H1 (cell line): Measurements from ENCODE around the gene FAM209A. TPM values are rescaled to one million over a fixed set of nuclear protein-coding genes. Genes with fewer than 3 reads are reported as not detected.

ENCODE experiments used
- CTCF ChIA-PET: fragments of 300-600 bp; sonication (Branson Sonifier 250); formaldehyde crosslinking; loops from one replicate; lab custom pipeline; 2021; ENCODE audit not compliant: partially characterized antibody; lab: Charles Lee
- POLR2A ChIA-PET: fragments of 300-600 bp; sonication (Branson Sonifier 250); formaldehyde crosslinking; loops from one replicate; lab custom pipeline; 2021; ENCODE audit warnings: inconsistent platforms; ENCODE audit not compliant: partially characterized antibody; lab: Charles Lee
- DNase-seq, 2 experiments: peaks; one replicate each; pipeline versions ENCODE4 v3.0.0 to v3.0.0-alpha.2; 2010 to 2022; ENCODE audit warnings: low spot score in 2 of 2, low read depth in 1 of 2, mixed read lengths in 1 of 2
- FAIRE-seq: peaks from 2 replicates; lab custom pipeline; 2011; peaks lifted over from hg19 to GRCh38; lab: Jason Lieb, UNC
- H2AFZ ChIP-seq: 2 replicates; pipeline ENCODE4 v1.8.1; 2012; ENCODE audit warnings: low read length, inconsistent platforms
- H2AK5ac ChIP-seq: 2 replicates; pipeline ENCODE4 v1.6.1; 2013; ENCODE audit warnings: low read depth, low read length
- H2BK120ac ChIP-seq: replicated peaks from 2 replicates; pipeline ENCODE3; 2013; ENCODE audit warnings: low read depth, low read length, inconsistent platforms
- H2BK12ac ChIP-seq: 2 replicates; pipeline ENCODE4 v1.6.1; 2013; ENCODE audit warnings: low read depth, low read length
- H2BK15ac ChIP-seq: 2 replicates; pipeline ENCODE4 v1.6.1; 2013; ENCODE audit warnings: low read length
- H2BK20ac ChIP-seq: 2 replicates; pipeline ENCODE4 v1.6.1; 2013; ENCODE audit warnings: low read length
- H2BK5ac ChIP-seq: 2 replicates; pipeline ENCODE4 v1.6.1; 2013; ENCODE audit warnings: low read depth, low read length
- H3K14ac ChIP-seq: 2 replicates; pipeline ENCODE4 v1.6.1; 2013; ENCODE audit warnings: inconsistent platforms; ENCODE audit not compliant: insufficient read length
- H3K18ac ChIP-seq: 2 replicates; pipeline ENCODE4 v1.6.1; 2013; ENCODE audit warnings: low read length; ENCODE audit errors: extremely low read depth
- H3K23ac ChIP-seq: 2 replicates; pipeline ENCODE4 v1.6.1; 2013; ENCODE audit warnings: inconsistent platforms; ENCODE audit not compliant: insufficient read length
- H3K23me2 ChIP-seq: 2 replicates; pipeline ENCODE4 v1.6.1; 2013; ENCODE audit warnings: low read depth, low read length
- H3K27ac ChIP-seq: 2 replicates; pipeline ENCODE4 v1.6.1; 2011; ENCODE audit warnings: low read depth, low read length, inconsistent platforms
- H3K27me3 ChIP-seq, 4 experiments: replicated peaks in 1 of 4; 1 replicate in 1 of 4; 2 replicates in 3 of 4; pipeline versions ENCODE4 v1.6.1 to v1.8.1; 2011 to 2013; ENCODE audit warnings: low read length in 3 of 4, mild to moderate bottlenecking in 3 of 4, inconsistent platforms in 2 of 4, mixed read lengths in 2 of 4, moderate library complexity in 1 of 4; ENCODE audit not compliant: control insufficient read depth in 3 of 4, insufficient read depth in 3 of 4; ENCODE audit errors: extremely low read depth in 1 of 4
- H3K36me3 ChIP-seq, 4 experiments: 2 replicates each; pipeline versions ENCODE4 v1.6.1 to v1.8.1; 2011 to 2013; ENCODE audit warnings: mild to moderate bottlenecking in 4 of 4, low read length in 3 of 4, moderate library complexity in 2 of 4, control low read depth in 1 of 4, inconsistent platforms in 1 of 4; ENCODE audit not compliant: insufficient read depth in 4 of 4, control insufficient read depth in 2 of 4
- H3K4ac ChIP-seq: replicated peaks from 2 replicates; pipeline ENCODE3; 2013; ENCODE audit warnings: low read length, low read depth, mixed read lengths, inconsistent platforms; ENCODE audit not compliant: insufficient read length
- H3K4me1 ChIP-seq, 4 experiments: replicated peaks in 1 of 4; 1 replicate in 1 of 4; 2 replicates in 3 of 4; pipeline versions ENCODE4 v1.6.1 to v1.8.1; 2011 to 2013; ENCODE audit warnings: low read length in 3 of 4, inconsistent platforms in 2 of 4, mixed read lengths in 1 of 4; ENCODE audit not compliant: insufficient read depth in 4 of 4, control insufficient read depth in 3 of 4
- H3K4me2 ChIP-seq, 2 experiments: 2 replicates each; pipeline versions ENCODE4 v1.6.1 to v1.8.1; 2011 to 2013; ENCODE audit warnings: low read depth in 2 of 2, low read length in 2 of 2, control low read depth in 1 of 2, inconsistent platforms in 1 of 2, mild to moderate bottlenecking in 1 of 2; ENCODE audit not compliant: insufficient read depth in 1 of 2
- H3K4me3 ChIP-seq, 4 experiments: fragments of 200-600, 300-600 bp in 1 of 4; sonication (generic), shearing (Covaris generic), sonication (Bioruptor Twin) in 1 of 4; 2 replicates each; pipeline versions ENCODE4 v1.5.1 to v1.8.1; 2011 to 2016; ENCODE audit warnings: low read length in 4 of 4, low read depth in 3 of 4, control low read depth in 2 of 4, inconsistent platforms in 2 of 4, mild to moderate bottlenecking in 2 of 4, mixed read lengths in 1 of 4, moderate library complexity in 1 of 4; ENCODE audit not compliant: insufficient read depth in 2 of 4; ENCODE audit errors: extremely low read depth in 1 of 4
- H3K56ac ChIP-seq: replicated peaks from 2 replicates; pipeline ENCODE3; 2013; ENCODE audit warnings: low read depth, mild to moderate bottlenecking, mixed read lengths, low read length, inconsistent platforms; ENCODE audit not compliant: insufficient read length
- H3K79me1 ChIP-seq: 2 replicates; pipeline ENCODE4 v1.6.1; 2013; ENCODE audit warnings: low read depth, low read length, control low read depth
- H3K79me2 ChIP-seq, 2 experiments: 2 replicates each; pipeline versions ENCODE4 v1.6.1 to v1.8.1; 2012 to 2013; ENCODE audit warnings: low read length in 2 of 2, mild to moderate bottlenecking in 2 of 2, inconsistent platforms in 1 of 2; ENCODE audit not compliant: insufficient read depth in 2 of 2, control insufficient read depth in 1 of 2
- H3K9ac ChIP-seq, 4 experiments: replicated peaks in 1 of 4; 1 replicate in 1 of 4; 2 replicates in 3 of 4; pipeline versions ENCODE4 v1.6.1 to v1.8.1; 2011 to 2013; ENCODE audit warnings: low read depth in 3 of 4, low read length in 3 of 4, control low read depth in 2 of 4, mild to moderate bottlenecking in 2 of 4, moderate library complexity in 2 of 4, inconsistent platforms in 1 of 4; ENCODE audit errors: extremely low read depth in 1 of 4
- H3K9me3 ChIP-seq, 2 experiments: 2 replicates each; pipeline versions ENCODE4 v1.6.1 to v1.8.1; 2012 to 2013; ENCODE audit warnings: mild to moderate bottlenecking in 2 of 2, moderate library complexity in 2 of 2, control low read depth in 1 of 2, inconsistent platforms in 1 of 2, low read depth in 1 of 2, low read length in 1 of 2, mixed read lengths in 1 of 2; ENCODE audit not compliant: insufficient read depth in 2 of 2
- H4K20me1 ChIP-seq, 2 experiments: replicated peaks in 1 of 2; 2 replicates each; pipeline versions ENCODE3 to v1.8.1; 2011 to 2013; ENCODE audit warnings: inconsistent platforms in 2 of 2, low read length in 2 of 2, mild to moderate bottlenecking in 1 of 2; ENCODE audit not compliant: insufficient read depth in 2 of 2, control insufficient read depth in 1 of 2
- H4K5ac ChIP-seq: 2 replicates; pipeline ENCODE4 v1.6.1; 2013; ENCODE audit warnings: low read length, low read depth, mixed read lengths, inconsistent platforms; ENCODE audit not compliant: insufficient read length
- H4K8ac ChIP-seq: 2 replicates; pipeline ENCODE4 v1.8.0; 2013; ENCODE audit warnings: mild to moderate bottlenecking, moderate library complexity, low read length, inconsistent platforms; ENCODE audit not compliant: insufficient read depth; ENCODE audit errors: extremely low read depth
- H4K91ac ChIP-seq: replicated peaks from 2 replicates; pipeline ENCODE3; 2013; ENCODE audit warnings: low read length, mixed read lengths, inconsistent platforms; ENCODE audit not compliant: insufficient read length
- BACH1 ChIP-seq: IDR thresholded peaks from 2 replicates; pipeline ENCODE4 v1.6.1; 2012; ENCODE audit warnings: low read length, improper control_type of control experiment
- CBX5 ChIP-seq: fragments of 300-800, 300-1000 bp; sonication (generic); IDR thresholded peaks from 2 replicates; pipeline ENCODE4 v1.7.1; 2016; ENCODE audit warnings: antibody characterized with exemption, low read length, low read depth
- CEBPB ChIP-seq: IDR thresholded peaks from 2 replicates; pipeline ENCODE4 v1.6.1; 2012; ENCODE audit warnings: low read depth, low read length
- CREB1 ChIP-seq: IDR thresholded peaks from 2 replicates; pipeline ENCODE4 v1.6.1; 2012; ENCODE audit warnings: inconsistent platforms
- POLR2AphosphoS5 ChIP-seq: IDR thresholded peaks from 2 replicates; pipeline ENCODE4 v1.6.1; 2011; ENCODE audit warnings: low read depth, low read length
- RNF2 ChIP-seq: fragments of 200-900, 300-1000 bp; sonication (generic); IDR thresholded peaks from 2 replicates; pipeline ENCODE4 v1.7.1; 2016; ENCODE audit warnings: borderline replicate concordance, low read depth, mild to moderate bottlenecking, antibody characterized with exemption, low read length; ENCODE audit not compliant: poor library complexity, severe bottlenecking; ENCODE audit errors: missing control alignments
- SAP30 ChIP-seq: fragments of 300-600 bp; sonication (generic); IDR thresholded peaks from 2 replicates; pipeline ENCODE4 v1.7.1; 2012; ENCODE audit warnings: low read length, moderate library complexity, mild to moderate bottlenecking, inconsistent platforms; ENCODE audit not compliant: insufficient read depth, insufficient replicate concordance
- SIX5 ChIP-seq: IDR thresholded peaks from 2 replicates; pipeline ENCODE4 v1.6.1; 2011; ENCODE audit warnings: mild to moderate bottlenecking, low read depth, low read length
- USF2 ChIP-seq: IDR thresholded peaks from 2 replicates; pipeline ENCODE4 v1.6.1; 2011; ENCODE audit warnings: low read length, improper control_type of control experiment
- WGBS, 2 experiments: shearing (Covaris generic) in 1 of 2; methylation state at CpG; one replicate each; pipeline versions ENCODE4 v1.1.6 to v1.1.7; 2013 to 2015; ENCODE audit warnings: low lambda C conversion rate in 2 of 2, mixed read lengths in 2 of 2, inconsistent platforms in 1 of 2, low coverage in 1 of 2, missing lambda C conversion rate in 1 of 2; ENCODE audit not compliant: insufficient replicate concordance in 2 of 2, insufficient coverage in 1 of 2, insufficient read length in 1 of 2; ENCODE audit errors: extremely low coverage in 1 of 2, missing lambda C conversion rate in 1 of 2; 5-methylcytosine and 5-hydroxymethylcytosine counted together
- polyA plus RNA-seq, 7 experiments: library from polyadenylated mRNA; depleted of rRNA in 3 of 7; stranded (reverse) in 5 of 7; unstranded in 2 of 7; fragments of >200 nt in 5 of 7; fragments of 200-250 nt in 2 of 7; gene quantifications; 1 replicate in 5 of 7; 2 replicates in 1 of 7; 4 replicates in 1 of 7; pipeline versions ENCODE4 v1.2.1 to v1.2.3, GENCODE V29; 2011 to 2013; ENCODE audit warnings: missing spikeins in 2 of 7, mixed read lengths in 2 of 7
- total RNA-seq: library from RNA; stranded (reverse); fragmentation: NEBNext Ultra II Directional; extraction: Animal tissue kit (Norgen Biotek cat#: 25700); gene quantifications from 2 replicates; pipeline ENCODE4 v1.2.1, GENCODE V29; 2021

FAM209A gene
- total and polyA plus RNA-seq, 2 of the 8 experiments (the other 6 are each of a cell fraction or from before 2014, with no cell fraction given) = 0.15 TPM; not detected in 1

- H4K5ac ChIP-seq = no peak overlapping the region
- CTCF ChIA-PET = interaction anchor here (0.6 to 0.9 kb wide), 2 partner anchors 13 to 427 kb away, joined by 3 to 5 read pairs; no protein-coding TSS in a partner anchor
- POLR2A ChIA-PET = no interaction called here
- DNase-seq (no peak), FAIRE-seq (no peak)
- H2BK5ac ChIP-seq = no peak overlapping the region
- H3K4me3 ChIP-seq = no peak overlapping the region
- no peak overlapping the region for H3K4ac ChIP-seq
- no peak overlapping the region for H3K18ac ChIP-seq
- no peaks in the 10 kb centered on the region for H3K27me3 ChIP-seq
- H3K79me1 ChIP-seq = no peaks in the 10 kb centered on the region
- H3K9ac ChIP-seq = no peak overlapping the region
- H2BK120ac ChIP-seq = no peak overlapping the region
- H3K23ac ChIP-seq = no peak overlapping the region
- H2BK12ac ChIP-seq = no peak overlapping the region
- H2AFZ ChIP-seq = no peak overlapping the region
- H3K4me2 ChIP-seq = no peak overlapping the region
- no peak overlapping the region for H4K91ac ChIP-seq
- 93% methylated on average over 5 of the region's 5 CpGs; no CpG with 5 or more reads in 1 of the 2 experiments for WGBS, 2 experiments
- H3K14ac ChIP-seq = no peak overlapping the region
- TF ChIP-seq SAP30 (no peak), SIX5 (no peak), CEBPB (no peak), POLR2AphosphoS5 (no peak), USF2 (no peak), RNF2 (no peak), CBX5 (no peak), CREB1 (no peak), BACH1 (no peak)
- no peak overlapping the region for H3K56ac ChIP-seq
- no peak overlapping the region for H2BK20ac ChIP-seq
- H4K20me1 ChIP-seq = no peaks in the 10 kb centered on the region
- no peaks in the 10 kb centered on the region for H3K23me2 ChIP-seq
- peaks cover 6 to 16% of the 10 kb centered on the region in 2 experiments; a peak in 2 of 4 replicates for H3K9me3 ChIP-seq
- H4K8ac ChIP-seq = no peak overlapping the region
- no peaks in the 10 kb centered on the region for H3K79me2 ChIP-seq
- H2AK5ac ChIP-seq = no peak overlapping the region
- H3K4me1 ChIP-seq = no peaks in the 10 kb centered on the region
- H3K36me3 ChIP-seq = peaks cover 0 to 31% (median 23%) of the 10 kb centered on the region in 4 experiments; a peak in 6 of 8 replicates
- no peak overlapping the region for H2BK15ac ChIP-seq
- no peak overlapping the region for H3K27ac ChIP-seq
Observed at GRCh38 chr20:56516631-56517030, 7.9 kb upstream of the FAM209A start.
